Measurements from ENCODE around the gene HBA2. TPM values are rescaled to one million over a fixed set of nuclear protein-coding genes. Genes with fewer than 3 reads are reported as not detected.

Gene HBA2
- total and polyA plus RNA-seq, 9 of the 15 experiments (the other 6 are each of a cell fraction or from before 2014, with no cell fraction given), result 40.4 to 853 (median 286) TPM

DNA sequence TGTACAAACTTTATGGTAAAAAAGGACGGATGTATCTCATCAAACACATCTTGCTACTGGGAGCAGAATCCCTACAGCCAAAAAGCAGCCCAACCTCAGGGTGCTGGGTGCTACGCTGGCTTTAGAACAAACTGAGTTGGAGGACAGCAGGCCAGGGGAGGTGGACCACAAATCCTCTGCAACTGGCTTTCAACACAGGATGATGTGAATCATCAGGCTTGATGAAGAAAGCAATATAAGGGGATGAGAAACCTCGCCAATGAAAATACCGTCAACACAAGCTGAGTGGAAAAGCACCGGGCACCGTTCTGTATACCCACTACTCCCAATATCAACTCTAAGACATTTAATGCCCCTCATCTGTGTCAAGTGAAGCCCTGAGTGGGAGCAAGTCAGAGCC lies 21.8 kb downstream of the HBA2 start:
- intact Hi-C loops (cut with micrococcal nuclease) (no loop called here), in situ Hi-C loops (cut with MboI) (no loop called here)
- ChIA-PET CTCF (ENCODE audit: low intra/inter-chr PET ratio) (no interaction called here), POLR2A (interaction anchor here (1.1 to 2.1 kb wide), 2 partner anchors 11 to 12 kb away, joined by 5 to 6 read pairs; no protein-coding TSS in a partner anchor)
- no TSS peak for BruUV-seq (replicated peaks)
- no peak overlapping the region for H2AFZ ChIP-seq (ENCODE audit: low read depth, low read length)
- DNase-seq (ENCODE audit: extremely low read depth in 1 of 4, low spot score in 3 of 4) (no peak), FAIRE-seq (no peak), ATAC-seq (no peak)
- no peaks in the 10 kb centered on the region for H3K9me3 ChIP-seq (replicated peaks; ENCODE audit: control insufficient read depth, insufficient read depth, low read depth, low read length)
- H3K27me3 ChIP-seq (ENCODE audit: control insufficient read depth in 2 of 2, insufficient read depth in 2 of 2, low read length in 2 of 2), result no peaks in the 10 kb centered on the region
- no peak overlapping the region for H3K4me3 ChIP-seq
- peaks cover 0 to 4% of the 10 kb centered on the region in 2 experiments; a peak in 2 of 5 replicates for H3K4me1 ChIP-seq (replicated peaks in 1 of 2; ENCODE audit: control insufficient read depth in 2 of 2, insufficient read depth in 2 of 2, low read length in 2 of 2)
- WGBS (ENCODE audit: insufficient coverage, low coverage, missing lambda C conversion rate), result 87% methylated on average over 6 of the region's 6 CpGs
- TF ChIP-seq RFX7 (CRISPR knock-in tag; IDR thresholded peaks at IDR 0.05), result no peak
- TF ChIP-seq BRF1 (IDR thresholded peaks at IDR 0.05; ENCODE audit: borderline replicate concordance, extremely low read depth, insufficient read length), result no peak
- TF ChIP-seq ZNF121 (CRISPR knock-in tag; conservative IDR thresholded peaks at IDR 0.05), result no peak
- no peak for TF ChIP-seq ZNF124 (CRISPR knock-in tag; IDR thresholded peaks at IDR 0.05)
- no peak for TF ChIP-seq ARID1B (IDR thresholded peaks at IDR 0.05)
- TF ChIP-seq ZNF695 (CRISPR knock-in tag; IDR thresholded peaks at IDR 0.05), result no peak
- TF ChIP-seq, protein P1, sequence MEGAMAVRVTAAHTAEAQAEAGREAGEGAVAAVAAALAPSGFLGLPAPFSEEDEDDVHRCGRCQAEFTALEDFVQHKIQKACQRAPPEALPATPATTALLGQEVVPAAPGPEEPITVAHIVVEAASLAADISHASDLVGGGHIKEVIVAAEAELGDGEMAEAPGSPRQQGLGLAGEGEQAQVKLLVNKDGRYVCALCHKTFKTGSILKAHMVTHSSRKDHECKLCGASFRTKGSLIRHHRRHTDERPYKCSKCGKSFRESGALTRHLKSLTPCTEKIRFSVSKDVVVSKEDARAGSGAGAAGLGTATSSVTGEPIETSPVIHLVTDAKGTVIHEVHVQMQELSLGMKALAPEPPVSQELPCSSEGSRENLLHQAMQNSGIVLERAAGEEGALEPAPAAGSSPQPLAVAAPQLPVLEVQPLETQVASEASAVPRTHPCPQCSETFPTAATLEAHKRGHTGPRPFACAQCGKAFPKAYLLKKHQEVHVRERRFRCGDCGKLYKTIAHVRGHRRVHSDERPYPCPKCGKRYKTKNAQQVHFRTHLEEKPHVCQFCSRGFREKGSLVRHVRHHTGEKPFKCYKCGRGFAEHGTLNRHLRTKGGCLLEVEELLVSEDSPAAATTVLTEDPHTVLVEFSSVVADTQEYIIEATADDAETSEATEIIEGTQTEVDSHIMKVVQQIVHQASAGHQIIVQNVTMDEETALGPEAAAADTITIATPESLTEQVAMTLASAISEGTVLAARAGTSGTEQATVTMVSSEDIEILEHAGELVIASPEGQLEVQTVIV (CRISPR knock-in tag; IDR thresholded peaks at IDR 0.05; ENCODE audit: borderline replicate concordance), result no peak
- TF ChIP-seq, protein P2, sequence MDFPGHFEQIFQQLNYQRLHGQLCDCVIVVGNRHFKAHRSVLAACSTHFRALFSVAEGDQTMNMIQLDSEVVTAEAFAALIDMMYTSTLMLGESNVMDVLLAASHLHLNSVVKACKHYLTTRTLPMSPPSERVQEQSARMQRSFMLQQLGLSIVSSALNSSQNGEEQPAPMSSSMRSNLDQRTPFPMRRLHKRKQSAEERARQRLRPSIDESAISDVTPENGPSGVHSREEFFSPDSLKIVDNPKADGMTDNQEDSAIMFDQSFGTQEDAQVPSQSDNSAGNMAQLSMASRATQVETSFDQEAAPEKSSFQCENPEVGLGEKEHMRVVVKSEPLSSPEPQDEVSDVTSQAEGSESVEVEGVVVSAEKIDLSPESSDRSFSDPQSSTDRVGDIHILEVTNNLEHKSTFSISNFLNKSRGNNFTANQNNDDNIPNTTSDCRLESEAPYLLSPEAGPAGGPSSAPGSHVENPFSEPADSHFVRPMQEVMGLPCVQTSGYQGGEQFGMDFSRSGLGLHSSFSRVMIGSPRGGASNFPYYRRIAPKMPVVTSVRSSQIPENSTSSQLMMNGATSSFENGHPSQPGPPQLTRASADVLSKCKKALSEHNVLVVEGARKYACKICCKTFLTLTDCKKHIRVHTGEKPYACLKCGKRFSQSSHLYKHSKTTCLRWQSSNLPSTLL (IDR thresholded peaks at IDR 0.05), result no peak
- no peak for TF ChIP-seq HNRNPUL1 (IDR thresholded peaks at IDR 0.05; ENCODE audit: low read length)
- TF ChIP-seq SNIP1 (IDR thresholded peaks at IDR 0.05; ENCODE audit: low read depth), result no peak
- H3K9ac ChIP-seq (ENCODE audit: insufficient read depth in 1 of 2, low read depth in 2 of 2, low read length in 2 of 2), result no peak overlapping the region
- H4K20me1 ChIP-seq (replicated peaks; ENCODE audit: control insufficient read depth, insufficient read depth, low read length), result no peaks in the 10 kb centered on the region
- H3K4me2 ChIP-seq (ENCODE audit: insufficient read depth, low read length), result no peak overlapping the region
- H3K9me1 ChIP-seq (ENCODE audit: control insufficient read depth, insufficient read depth, low read length), result no peaks in the 10 kb centered on the region
- H3K36me3 ChIP-seq (ENCODE audit: control insufficient read depth, insufficient read depth, low read length), result peaks cover 96% of the 10 kb centered on the region
- H3K27ac ChIP-seq (ENCODE audit: extremely low read depth, low read depth, low read length), result no peak overlapping the region
- no peaks in the 10 kb centered on the region; the same call in 2 of the 3 replicates for H3K79me2 ChIP-seq (ENCODE audit: control insufficient read depth, insufficient read depth, low read length)
